IPS-NIHi7 (cell line): ENCODE measurements around the gene ASXL3.

Experiments
- DNase-seq: peaks from one replicate; pipeline ENCODE4 v3.0.0; 2012; ENCODE audit warnings: mixed read lengths; ENCODE audit errors: extremely low spot score

The ASXL3 gene

DNA sequence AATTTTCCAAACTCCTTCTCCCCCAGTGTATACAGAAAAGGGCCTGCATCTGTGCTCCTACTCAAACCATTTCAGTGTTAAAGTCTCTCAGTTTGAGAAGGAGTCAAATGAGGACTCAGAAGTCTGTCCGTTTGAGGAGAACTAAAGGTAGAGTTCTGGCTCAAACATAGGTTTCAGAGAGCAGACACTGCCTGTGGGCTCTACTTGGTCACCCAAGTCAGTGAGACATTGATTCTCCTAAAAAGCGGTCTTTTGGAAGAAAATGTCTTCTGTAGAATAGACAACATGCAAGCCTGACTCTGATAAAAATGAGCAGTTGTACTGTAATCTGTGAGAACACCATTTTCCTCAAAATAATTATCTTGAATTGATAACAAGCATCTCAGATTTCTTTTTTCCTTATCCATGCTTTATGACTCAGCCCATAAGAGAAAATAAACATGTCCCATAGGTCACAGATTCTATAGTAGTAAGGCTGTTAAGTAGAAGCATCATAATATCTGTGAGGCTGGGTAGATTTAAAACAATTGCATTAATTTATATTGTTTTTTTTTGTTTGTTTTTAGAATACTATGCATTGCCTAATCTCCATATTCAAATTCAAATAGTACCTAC is 82.8 kb downstream of the ASXL3 start:
- no peak for DNase-seq

DNA sequence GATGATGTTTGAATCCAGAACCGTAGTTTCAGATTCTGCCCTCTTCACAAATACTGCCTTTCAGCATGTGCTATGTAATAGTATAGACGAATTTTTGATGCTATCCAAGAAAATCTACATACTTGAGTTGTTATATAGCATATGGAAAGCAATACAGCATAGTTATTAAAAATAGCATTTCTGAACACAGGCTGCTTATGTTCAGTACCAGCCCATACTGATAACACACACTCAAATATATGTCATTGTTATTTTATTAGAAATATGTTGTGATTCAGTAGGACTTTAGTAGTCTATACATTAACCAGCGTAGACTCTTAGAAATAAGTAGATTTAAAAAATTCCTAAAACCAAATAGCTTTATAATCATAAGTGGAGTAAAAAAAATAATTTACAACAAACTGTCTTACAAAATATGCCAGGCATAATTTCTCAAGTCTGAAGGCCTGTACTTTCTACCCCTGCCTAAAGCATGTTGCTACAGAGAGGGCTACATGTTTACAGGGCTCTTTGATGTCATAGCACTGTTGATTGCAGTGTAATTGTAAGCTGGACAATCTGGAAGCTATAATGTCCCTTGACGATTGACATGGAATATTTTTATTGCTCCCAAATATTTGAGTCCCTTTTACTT is 86.3 kb downstream of the ASXL3 start:
- DNase-seq = no peak

DNA sequence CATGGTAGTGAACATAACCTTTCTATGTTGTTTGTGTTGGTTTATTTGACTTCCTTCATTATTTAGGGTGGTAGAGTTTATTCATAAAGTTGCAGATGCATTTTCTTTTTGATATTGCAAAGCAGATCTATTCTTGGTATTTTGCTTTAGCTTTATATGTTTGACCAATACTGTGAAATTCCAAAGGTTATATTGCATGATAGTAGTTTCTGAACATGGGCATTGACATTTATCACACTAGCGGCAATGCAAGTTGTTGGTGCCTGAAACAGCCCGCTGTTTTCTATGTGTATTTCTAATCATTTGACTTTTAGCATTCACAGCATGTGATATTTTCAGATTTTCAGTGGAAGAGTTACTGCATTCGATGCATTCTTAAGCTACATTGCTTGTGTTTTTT is 87.2 kb downstream of the ASXL3 start:
- DNase-seq = no peak

DNA sequence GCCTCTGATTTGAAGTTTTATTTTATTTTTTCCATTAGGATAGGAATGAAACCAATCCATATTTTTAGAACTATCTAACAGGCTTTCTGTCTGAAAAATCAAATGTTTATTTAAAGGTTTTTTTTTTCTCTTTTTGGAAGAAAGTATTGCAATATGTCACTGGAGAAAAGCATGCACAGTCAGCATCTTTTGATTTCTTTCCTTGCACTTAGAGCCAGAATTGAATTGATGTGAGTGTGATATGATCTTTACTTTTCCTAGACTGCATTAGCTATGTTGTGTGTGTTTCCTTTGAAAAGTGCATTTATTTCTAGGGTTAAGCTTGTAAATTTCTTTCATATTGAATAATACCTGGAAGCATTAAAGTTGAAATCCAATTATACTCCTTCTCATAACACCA is 87.6 kb downstream of the ASXL3 start:
- no peak for DNase-seq

DNA sequence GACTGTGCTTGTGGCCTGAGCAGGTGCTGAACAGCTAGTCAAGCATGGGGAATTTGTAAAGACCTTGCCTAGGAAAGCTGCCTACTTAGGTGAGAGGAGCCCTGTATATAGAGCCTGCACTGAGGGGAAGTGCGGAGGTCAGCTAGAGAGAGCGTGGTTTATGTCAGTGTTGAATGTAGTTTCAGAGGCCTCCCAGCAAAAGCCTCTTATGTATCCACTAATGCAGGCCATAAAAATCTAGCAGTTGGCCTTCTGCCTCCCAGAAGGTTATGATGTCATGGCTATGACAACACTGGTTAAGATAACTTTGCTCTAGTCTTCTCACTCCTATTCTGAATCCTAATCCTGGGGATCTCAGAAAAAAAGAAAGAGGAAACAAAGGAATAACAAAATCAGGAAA is 88.9 kb downstream of the ASXL3 start:
- DNase-seq = no peak

DNA sequence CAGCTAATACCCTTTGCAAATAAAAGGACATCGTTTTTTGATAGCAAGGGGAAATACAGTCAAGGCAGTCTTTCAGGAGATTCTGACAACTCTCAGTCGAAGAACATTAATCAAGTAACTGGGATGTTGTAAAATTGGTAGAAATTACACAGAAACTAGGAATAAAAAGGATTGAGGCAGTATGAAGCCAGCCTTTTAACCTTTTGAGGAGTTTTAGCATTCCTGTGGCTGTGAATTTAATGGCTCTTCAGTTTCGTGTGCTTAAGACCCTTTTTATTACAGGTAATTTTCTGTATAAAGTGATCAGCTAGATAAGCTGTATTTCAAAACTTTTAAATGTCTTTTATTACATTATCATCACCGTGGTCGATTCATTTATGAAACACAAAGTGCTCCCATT is 91.6 kb downstream of the ASXL3 start:
- DNase-seq = no peak

DNA sequence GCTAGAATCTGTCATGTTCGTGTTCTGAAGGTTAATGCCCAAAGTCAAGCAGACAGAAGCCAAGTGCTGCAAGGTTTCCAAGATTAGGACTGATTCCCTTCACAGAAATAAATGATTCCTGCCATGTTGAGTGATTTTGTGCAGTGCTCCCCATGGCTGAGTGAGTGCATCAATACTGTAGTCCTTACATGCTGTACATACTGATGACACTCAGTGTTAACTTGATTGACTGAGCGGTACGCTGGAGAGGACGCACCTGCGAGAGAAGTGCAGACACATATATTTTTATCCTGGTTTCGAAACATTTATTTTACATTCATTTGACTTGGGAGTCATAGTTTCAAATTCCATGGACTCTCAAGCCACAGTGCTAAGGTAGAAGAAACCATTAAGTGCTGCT is 92.0 kb downstream of the ASXL3 start:
- DNase-seq = no peak

DNA sequence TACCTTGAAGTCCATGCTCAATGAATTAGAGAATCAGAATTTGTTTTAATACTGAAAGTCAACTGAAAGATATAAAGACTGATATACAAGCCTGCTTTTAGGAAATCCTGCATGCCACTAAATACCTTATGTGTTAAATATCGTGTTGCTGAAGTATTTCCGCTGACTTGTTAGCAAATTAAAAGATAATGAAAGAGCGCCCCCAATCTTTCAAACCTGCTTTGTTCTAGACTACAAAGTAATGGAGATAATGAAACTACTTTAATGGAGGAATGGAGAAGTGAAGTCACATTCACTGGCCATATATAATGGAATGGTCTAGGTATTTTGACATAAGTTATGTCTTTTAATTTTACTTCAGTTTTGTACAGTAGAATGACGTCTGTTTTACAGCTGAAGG is 95.7 kb downstream of the ASXL3 start:
- peak; percentile 16 for DNase-seq

DNA sequence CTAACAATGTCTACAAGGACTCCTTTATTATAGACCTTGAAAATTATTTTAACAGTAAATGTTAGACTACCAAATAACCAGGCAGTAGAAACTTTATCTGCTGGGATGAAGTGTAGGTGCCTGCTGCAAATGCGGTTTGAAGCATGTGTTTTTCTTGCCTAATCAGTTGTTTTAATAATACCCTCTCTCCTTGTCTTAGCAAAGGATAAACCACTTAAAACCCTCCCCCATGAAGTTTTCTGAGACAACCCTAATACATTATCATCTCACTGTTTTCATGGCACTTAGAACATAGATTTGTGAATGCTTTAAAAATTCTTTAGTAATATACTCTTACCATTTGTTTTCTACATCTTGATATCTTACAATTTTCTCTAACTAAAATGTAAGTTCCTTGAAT is 98.6 kb downstream of the ASXL3 start:
- DNase-seq = no peak

DNA sequence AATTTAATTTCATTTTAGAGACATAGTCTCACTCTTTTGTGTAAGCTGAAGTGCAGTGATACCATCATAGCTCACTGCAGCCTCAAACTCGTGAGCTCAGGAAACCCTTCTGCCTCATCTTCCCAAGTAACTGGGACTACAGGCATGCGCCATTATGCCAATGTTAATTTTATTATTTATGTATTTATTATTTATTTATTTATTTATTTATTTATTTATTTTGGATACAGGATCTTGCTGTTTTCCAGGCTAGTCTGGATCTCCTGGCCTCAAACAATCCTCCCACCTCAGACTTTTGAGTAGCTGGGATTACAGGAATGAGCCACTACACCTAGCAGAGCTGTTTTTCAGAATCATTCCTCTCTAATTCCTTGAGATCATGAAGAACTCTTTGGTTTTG is 99.9 kb downstream of the ASXL3 start:
- no peak for DNase-seq

DNA sequence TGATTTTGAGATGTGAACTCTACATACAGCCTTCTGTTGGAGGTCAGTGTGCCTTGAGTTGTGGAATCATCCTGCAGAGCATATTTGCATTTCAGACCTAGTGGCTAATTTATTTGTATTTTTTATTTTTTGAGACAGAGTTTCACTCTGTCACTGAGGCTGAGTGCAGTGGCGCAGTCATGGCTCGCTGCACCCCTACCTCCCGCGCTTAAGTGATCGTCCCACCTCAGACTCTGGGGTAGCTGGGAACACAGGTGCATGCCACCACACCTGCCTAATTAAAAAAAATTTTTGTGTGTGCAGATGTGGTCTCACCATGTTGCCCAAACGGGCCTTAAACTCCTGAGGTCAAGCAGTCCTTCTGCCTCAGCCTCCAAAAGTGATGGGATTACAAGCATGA is 104.4 kb downstream of the ASXL3 start:
- DNase-seq = no peak

DNA sequence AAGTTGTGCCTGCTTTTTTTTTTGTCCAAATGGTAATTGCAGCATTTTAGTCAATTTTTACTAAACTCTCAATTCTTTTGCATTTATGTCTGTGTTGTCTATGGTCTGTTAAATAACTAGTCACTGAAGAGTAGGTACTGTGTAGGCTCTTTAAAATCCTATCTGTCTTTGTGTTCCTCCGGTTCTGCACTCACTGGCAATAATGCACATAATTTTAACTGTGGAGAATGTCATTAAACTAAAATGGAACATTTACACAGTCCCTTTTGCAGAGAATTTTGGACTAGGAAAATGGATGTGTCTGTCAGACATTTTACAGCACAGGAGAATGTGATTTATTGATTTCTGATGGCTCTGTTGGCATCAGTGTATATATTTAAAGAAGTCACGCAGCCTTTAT is 116.6 kb downstream of the ASXL3 start:
- DNase-seq = no peak

DNA sequence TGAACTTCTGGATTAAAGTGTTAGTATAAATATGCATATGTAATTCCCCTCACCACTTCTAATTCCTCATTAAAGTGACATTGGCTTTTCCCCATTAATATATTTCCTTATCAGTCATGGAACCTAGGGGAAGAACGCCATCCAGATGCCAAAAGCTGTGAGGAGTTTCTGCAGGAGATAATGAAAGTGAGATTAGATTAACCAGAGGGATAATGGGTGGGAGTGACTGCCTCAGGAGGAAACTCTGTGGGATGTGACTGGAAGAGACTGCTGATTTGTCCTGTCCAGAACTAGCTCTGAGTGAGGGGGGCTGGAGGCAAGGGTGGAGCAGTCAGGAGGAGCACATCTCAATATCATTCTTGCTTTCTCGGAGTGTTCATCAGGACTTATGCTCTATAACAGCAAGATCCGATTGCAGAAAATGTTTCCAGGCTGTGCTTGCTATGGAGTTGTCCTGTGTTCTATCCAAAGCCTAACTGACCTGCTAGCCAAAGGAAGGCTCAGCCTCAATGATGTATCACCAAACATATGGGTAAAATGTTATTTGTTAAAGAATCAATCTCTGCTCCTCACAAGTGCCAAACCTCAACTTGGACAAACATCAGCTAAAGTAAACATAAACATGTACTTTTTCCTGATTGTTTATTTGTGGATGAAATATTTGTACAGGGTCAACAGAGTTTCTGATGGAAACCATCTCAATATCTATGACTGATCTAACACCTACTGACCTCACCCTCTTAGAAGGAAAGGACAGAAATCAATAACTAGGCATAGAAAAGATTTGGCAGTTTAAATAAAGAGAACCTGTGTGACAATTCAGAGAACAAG is 118.5 kb downstream of the ASXL3 start:
- no peak for DNase-seq

DNA sequence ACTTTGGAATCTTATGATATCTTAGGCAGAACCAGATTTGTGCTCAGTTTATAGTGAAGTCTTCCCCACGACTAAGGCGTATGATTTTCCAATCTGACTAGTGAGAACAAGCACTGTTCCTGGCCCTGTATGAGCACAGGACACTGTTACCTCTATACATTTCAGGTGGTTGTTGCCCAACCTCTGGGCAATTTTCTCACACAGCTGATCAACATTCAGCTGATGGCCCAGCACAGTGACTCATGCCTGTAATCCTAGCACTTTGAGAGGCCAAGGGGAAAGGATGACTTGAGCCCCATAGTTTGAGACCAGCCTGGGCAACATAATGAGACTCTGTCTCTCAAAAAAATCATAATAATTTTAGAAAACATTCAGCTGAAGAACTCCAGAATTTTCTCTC is 119.5 kb downstream of the ASXL3 start:
- DNase-seq = no peak

DNA sequence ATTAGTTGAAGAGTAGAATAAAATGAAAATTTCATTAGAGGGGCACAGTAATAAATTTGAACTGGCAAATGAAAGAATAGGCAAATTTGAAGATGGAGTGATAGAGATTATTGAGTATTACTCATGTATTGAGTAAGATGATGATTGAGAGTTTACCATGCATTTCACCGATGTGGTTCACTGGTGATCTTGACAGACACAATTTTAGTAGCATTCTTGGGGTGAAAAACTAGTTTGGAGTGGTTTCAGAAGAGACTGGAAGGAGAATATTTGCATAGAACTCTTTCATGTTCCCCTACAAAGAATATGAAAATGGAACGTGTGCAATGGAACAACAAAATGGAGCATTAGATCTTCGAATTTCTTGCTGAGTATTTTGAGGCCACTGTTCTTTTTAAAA is 121.4 kb downstream of the ASXL3 start:
- no peak for DNase-seq

DNA sequence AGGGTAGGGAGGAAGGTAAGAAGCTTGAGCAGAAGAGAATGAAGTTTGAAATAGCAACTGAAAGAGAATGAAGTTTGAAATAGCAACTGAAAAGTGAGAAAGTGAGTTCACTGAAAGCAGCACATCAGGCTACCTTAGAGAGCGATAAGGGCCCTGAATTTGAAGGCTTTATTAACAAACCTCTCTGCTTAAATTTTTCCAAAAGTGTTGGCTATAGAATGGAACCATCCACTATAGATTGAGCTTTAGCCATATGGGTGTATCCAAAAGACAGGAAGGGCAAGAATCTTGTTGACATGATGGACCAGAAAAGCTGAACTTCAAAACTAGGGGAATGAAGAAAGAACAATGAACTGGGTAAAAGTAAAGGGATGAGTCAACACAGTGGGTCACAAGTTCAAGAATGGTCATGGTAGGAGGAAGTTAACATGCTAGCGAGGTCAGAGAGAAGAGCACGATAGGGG is 122.5 kb downstream of the ASXL3 start:
- no peak for DNase-seq

DNA sequence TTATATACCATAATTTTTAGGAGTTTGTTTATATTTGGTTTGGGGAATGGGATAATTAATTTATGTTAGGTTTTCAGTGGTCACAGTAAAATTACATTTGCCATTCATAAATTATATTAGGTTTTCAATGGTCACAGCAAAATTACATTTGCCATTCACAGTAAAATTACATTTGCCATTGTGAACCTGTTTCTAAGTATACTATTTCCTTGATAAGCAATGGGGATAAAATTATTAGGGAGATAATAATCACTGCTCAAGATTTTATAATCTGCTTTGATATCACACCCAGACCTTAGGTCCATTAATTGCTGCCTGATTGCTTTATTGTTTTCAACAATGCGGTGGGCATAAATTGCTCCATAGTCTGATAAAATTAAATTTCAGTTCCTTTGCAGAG is 124.6 kb downstream of the ASXL3 start:
- DNase-seq = no peak

DNA sequence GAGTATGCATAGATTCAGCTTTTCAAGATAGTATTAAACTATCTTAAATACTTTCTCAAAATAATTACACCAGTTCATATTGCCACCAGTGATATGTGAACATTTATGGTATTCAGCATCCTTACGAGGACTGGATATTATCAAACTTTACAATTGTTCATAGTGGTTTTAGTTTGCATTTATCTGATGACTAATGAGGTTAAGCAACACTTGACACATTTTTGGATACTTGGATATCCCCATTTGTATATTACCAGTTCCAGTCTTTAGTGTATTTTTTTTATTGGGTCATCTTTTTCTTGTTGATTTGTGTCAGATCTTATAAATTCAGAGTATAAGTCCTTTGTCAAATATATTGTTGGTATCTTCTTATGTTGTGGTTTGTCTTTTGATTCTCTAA is 128.4 kb downstream of the ASXL3 start:
- DNase-seq = no peak

DNA sequence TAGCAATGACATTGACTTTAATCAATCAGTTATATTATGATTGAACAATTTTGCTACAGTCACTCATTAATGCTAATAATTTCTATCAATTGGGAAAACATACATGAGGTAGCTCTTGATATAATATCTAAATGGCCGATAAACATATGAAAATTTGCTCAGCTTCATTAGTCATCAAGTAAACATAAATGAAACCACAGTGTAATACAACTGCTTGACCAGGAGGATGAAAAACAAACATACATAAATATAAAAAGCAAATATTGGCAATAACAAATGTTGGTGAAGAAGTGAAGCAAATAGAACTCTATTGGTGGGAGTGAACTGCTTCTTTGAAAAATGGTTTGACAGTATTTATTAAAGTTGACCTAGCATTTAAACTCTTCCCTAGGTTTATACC is 130.9 kb downstream of the ASXL3 start:
- DNase-seq = no peak

DNA sequence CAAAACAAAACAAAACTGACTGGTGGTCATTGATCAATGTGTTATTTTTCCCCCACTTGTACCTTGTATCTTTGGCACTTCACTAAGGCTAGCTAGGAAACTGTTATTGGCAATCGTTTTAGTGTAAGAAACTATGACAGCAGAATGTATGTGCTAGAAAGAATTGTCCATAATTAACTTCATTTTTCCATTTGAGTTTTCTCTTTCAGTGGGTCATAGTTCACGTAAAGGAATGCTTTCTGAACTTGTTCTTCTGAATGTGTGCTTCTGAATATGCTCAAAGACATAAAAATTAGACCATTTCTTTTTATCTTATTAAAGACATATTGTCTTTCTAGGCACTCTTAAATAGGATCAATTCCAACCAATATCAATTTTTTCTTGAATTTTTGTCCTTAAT is 132.2 kb downstream of the ASXL3 start:
- no peak for DNase-seq

DNA sequence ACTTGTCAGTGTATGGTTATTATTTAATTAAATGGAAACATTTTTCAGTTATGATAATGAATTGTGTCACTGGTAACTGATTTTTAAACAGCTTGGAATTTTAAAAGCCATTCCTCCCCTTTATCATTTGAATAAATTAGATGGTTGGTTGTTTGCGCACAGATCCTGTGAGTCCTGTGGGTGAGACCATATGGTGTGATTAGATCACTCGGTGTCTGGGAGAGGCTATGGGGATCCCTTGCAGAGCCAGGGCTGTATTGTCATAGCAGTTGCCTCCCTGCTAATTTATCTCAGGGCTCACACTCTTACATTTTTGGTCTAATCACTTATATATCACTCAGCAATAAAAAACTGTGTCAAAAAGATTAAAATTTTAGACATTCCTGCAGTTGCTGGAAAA is 133.5 kb downstream of the ASXL3 start:
- no peak for DNase-seq

DNA sequence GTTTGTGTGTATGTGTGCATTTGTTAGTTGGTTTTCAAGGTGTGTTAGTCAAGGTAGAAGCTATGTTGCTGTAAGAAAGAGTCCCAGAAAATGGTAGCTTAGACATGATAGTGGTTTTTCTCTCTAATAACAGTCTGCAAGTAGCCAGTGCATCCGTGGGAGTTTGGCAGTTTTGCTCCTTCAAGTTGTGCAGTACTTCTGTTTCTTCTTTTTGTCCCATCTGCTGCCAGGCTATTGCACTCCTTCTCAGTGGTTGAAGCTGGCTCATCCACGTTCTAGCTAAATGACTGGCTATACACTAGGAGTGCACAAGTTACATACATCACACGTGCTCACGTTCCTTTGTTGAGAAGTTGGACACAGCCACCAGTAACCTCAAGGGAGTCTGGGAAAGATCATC is 134.7 kb downstream of the ASXL3 start:
- no peak for DNase-seq

DNA sequence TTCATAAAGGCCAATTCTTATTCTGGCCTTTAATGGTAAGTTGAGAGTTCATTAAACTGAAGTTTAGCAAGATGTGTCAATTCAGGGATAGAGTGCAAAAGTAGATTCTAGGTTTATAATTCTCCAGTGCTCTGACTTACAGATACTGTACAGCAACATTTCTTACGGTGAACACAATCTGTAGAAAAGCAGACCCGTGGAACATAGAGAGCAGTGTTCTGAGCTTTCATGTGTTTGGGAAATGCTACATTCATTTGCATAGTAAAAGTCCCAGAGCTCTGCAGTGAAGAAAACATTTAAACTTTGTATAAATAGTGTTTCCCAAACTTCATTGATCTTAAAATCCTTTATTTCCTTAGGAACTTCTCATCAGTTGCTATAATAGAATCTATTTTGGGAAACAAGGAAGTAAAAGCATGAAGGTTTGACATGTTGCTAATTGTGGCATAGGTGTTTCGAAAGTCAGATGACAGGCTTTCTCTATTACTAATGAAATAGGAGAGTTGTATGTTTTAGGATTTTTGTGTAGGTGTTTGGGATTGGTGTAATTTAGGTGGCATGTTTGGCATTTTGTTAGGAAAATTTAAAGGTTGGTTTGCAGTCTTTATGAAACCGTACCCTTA is 138.2 kb downstream of the ASXL3 start:
- DNase-seq = no peak
